ENCODE data around the gene MYOZ2.

The MYOZ2 gene

DNA sequence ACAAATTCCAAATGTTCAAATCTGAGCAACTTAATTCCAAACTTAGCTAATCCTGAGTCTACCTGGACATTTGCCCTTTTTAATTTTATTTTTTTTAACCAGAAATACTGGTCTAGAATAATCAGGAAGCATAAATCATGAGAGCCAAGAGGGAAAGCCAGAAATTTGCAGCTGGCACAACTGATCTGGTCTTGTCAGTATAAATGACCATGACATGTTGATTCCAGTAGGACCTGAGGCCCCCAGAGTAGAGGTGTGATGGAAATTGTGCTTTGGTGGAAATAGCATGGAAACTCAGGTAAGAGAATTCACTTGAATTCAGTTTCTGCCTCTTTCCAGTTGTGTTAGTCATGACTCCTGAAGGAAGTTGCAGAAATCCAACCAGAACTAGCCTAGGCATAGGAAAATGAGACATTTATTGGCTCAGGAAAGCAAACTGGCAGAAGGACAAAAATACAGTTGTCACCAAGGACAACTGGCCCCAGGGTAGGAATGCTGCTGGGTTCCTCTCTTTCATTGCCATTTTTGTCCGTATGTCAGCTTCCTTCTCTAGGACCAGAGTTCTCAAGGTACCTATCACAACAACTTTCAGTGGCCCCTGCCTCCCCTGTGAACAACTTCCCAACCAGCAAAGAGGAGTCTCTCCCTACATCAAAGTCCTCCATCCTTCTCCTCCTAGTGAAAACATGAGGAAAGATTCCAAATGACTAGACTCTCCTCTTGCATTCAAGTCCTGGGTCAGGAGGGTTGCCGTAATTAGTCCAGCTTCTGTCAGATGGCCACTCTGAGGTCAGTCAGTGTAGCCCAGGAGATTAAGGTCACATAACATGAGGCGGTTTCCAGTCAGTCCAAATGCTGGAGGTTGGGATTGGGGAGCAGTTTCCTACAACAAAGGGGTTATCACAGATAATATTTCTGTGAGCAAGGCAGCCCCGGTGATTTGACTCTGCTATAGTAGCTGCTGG lies 29.3 kb upstream of the MYOZ2 start:
- no peak overlapping the region for H3K4me3 ChIP-seq (ENCODE audit: low read length)
- no peaks in the 10 kb centered on the region for H3K27me3 ChIP-seq (ENCODE audit: insufficient read depth, low read length)
- H3K4me1 ChIP-seq (ENCODE audit: insufficient read depth, low read length) = no peaks in the 10 kb centered on the region; the same call in 1 of the 2 replicates
- no peak overlapping the region for H3K27ac ChIP-seq (ENCODE audit: low read length)
- no peaks in the 10 kb centered on the region for H3K9me3 ChIP-seq (ENCODE audit: insufficient read depth, low read depth, low read length)
- H3K36me3 ChIP-seq (ENCODE audit: insufficient read depth, low read depth, low read length) = no peaks in the 10 kb centered on the region
- H3K9ac ChIP-seq (ENCODE audit: low read depth, low read length) = no peak overlapping the region

DNA sequence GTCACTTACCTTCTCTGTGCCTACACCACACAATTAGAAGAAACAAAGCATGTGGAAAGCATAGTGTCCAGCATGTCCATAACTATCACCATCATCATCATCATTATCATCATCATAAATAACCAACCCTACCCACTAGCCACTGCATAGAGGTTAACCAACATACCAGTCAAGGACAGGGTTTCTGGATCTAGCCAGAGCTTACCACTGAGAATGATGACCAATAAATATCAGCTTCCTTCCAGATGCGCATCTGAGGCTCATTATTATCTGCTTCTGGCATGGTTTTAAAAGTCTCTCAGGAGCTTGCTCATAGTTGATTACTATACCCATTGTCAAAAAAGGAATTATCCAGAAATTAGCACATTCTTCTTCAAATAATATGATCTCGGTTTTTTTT lies 25.5 kb upstream of the MYOZ2 start:
- H3K27me3 ChIP-seq (ENCODE audit: insufficient read depth, low read length) = no peaks in the 10 kb centered on the region
- H3K9me3 ChIP-seq (ENCODE audit: insufficient read depth, low read depth, low read length) = no peaks in the 10 kb centered on the region
- H3K9ac ChIP-seq (ENCODE audit: low read depth, low read length) = no peak overlapping the region
- H3K4me3 ChIP-seq (ENCODE audit: low read length) = no peak overlapping the region
- no peaks in the 10 kb centered on the region for H3K4me1 ChIP-seq (ENCODE audit: insufficient read depth, low read length)
- H3K36me3 ChIP-seq (ENCODE audit: insufficient read depth, low read depth, low read length) = no peaks in the 10 kb centered on the region
- H3K27ac ChIP-seq (ENCODE audit: low read length) = no peak overlapping the region

DNA sequence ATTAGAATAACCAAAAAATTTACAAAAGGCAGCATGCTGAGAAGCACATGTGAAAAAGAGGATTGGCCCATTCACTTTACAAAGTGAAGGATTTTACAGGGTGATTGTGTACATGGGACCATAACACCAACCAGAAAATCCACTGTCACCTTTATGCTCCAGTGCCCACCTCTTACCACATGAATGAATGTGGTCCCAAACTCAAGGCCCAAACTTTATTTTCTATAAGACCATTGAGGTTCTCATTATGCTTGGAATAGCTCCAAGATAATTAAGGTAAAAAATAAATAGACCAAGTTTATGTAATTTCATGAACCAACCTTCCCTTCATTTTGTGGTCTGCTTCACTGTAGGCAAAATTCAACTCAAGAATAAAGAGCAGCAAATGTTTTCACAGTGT lies 24.3 kb upstream of the MYOZ2 start:
- Histone ChIP-seq H3K9ac (ENCODE audit: low read depth, low read length) (no peak overlapping the region), H3K27me3 (ENCODE audit: insufficient read depth, low read length) (no peaks in the 10 kb centered on the region), H3K4me1 (ENCODE audit: insufficient read depth, low read length) (no peaks in the 10 kb centered on the region), H3K27ac (ENCODE audit: low read length) (no peak overlapping the region), H3K36me3 (ENCODE audit: insufficient read depth, low read depth, low read length) (no peaks in the 10 kb centered on the region), H3K9me3 (ENCODE audit: insufficient read depth, low read depth, low read length) (no peaks in the 10 kb centered on the region), H3K4me3 (ENCODE audit: low read length) (no peak overlapping the region)

DNA sequence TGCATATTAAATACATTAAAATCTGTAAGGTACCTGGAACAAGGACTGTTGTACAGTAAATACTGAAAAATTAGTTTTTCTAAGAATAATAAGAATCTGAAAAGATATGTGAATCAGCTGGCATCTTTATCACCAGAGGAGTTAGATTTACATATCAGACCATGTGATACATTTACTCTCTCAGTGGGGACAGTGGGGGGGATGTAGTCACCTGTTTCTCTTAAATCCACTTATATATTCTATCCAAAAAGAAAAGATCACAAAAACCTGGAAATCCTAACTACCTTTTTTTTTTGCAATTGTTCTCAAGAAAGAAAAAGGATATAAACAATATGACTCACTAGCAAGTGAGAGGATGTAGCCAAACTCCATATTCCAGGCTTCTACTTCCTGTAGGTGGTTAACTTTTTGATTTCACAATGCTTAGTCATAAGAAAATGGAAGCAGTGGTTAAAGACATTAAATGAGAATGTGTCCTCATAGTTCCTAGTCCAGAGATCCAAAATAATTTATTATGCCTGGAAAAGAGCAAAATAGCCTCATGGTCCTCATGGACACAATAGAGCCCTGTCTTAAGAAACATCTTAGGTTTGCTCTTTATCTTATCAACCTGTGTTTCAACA lies 22.5 kb upstream of the MYOZ2 start:
- Histone ChIP-seq H3K27me3 (ENCODE audit: insufficient read depth, low read length) (no peaks in the 10 kb centered on the region), H3K9ac (ENCODE audit: low read depth, low read length) (no peak overlapping the region), H3K9me3 (ENCODE audit: insufficient read depth, low read depth, low read length) (no peaks in the 10 kb centered on the region), H3K4me3 (ENCODE audit: low read length) (no peak overlapping the region), H3K27ac (ENCODE audit: low read length) (no peak overlapping the region), H3K4me1 (ENCODE audit: insufficient read depth, low read length) (no peaks in the 10 kb centered on the region), H3K36me3 (ENCODE audit: insufficient read depth, low read depth, low read length) (no peaks in the 10 kb centered on the region)

DNA sequence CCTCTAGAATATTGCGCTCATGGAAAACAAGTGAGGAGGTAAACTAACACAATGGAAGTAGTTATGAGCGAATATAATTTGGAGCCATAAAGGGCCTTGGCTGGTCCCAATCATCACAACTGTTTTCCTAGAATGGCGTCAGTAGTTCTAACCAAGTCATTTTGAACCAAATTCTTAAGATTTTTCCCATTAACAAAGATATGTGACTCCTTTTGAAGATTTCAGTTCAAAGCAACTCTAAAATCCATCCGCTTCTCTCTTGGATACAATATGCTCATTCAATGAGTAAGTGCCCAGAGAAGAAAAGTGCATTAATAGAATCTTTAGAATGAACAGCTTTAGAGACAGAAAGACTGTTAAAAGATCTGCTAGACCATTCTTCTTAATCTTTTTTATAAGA lies 19.6 kb upstream of the MYOZ2 start:
- H3K9ac ChIP-seq (ENCODE audit: low read depth, low read length) = no peak overlapping the region
- H3K27ac ChIP-seq (ENCODE audit: low read length) = no peak overlapping the region
- H3K4me3 ChIP-seq (ENCODE audit: low read length) = no peak overlapping the region
- no peaks in the 10 kb centered on the region for H3K36me3 ChIP-seq (ENCODE audit: insufficient read depth, low read depth, low read length)
- H3K27me3 ChIP-seq (ENCODE audit: insufficient read depth, low read length) = no peaks in the 10 kb centered on the region
- no peaks in the 10 kb centered on the region for H3K9me3 ChIP-seq (ENCODE audit: insufficient read depth, low read depth, low read length)
- H3K4me1 ChIP-seq (ENCODE audit: insufficient read depth, low read length) = no peaks in the 10 kb centered on the region

DNA sequence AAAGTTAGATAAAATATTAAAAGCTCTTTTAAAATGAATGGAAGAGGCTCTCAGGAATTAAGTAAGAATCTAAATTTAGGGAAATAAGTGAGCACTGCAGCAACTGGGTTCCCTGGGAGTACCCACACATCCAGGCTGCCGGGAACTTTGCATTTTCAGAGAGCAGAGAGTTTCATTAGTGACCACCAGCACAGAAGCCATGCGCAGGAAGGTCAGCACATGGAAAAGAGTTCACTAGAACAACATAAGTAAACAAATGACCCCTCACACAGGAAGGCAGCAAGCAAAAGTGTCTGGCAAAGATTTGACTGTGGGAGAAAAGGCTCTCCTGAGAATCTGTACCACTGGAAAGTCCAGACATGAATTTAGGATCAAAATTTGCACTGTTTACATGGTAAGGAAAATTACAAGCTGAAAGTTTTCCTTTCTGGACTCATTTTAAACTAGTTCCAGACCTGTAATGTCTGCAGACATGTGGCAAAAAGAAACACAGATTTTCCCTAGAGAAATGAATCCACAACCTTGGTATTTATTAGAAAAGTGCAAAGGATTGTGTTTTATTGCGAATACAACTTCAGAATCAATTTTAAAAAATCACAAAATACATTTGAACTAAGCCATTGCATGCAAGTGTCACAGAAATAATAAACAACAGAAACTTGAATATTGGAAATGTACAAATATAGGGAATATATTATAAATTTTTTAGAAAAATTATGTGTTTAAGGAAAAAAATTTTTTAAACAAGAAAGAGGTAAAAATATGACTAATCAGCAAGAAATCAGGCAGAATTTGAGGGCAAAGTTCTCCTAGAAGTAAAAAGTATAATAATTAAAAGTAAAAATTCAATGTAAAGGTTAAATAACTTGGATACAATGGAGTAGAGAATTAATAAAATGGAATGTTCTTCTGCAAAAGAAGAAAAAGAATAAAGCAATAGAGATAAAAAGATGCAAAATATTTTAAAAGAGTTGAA lies 18.4 kb upstream of the MYOZ2 start:
- H3K9me3 ChIP-seq (ENCODE audit: insufficient read depth, low read depth, low read length) = no peaks in the 10 kb centered on the region
- H3K4me1 ChIP-seq (ENCODE audit: insufficient read depth, low read length) = no peaks in the 10 kb centered on the region
- no peak overlapping the region for H3K4me3 ChIP-seq (ENCODE audit: low read length)
- no peaks in the 10 kb centered on the region for H3K36me3 ChIP-seq (ENCODE audit: insufficient read depth, low read depth, low read length)
- no peaks in the 10 kb centered on the region for H3K27me3 ChIP-seq (ENCODE audit: insufficient read depth, low read length)
- no peak overlapping the region for H3K27ac ChIP-seq (ENCODE audit: low read length)
- H3K9ac ChIP-seq (ENCODE audit: low read depth, low read length) = no peak overlapping the region

DNA sequence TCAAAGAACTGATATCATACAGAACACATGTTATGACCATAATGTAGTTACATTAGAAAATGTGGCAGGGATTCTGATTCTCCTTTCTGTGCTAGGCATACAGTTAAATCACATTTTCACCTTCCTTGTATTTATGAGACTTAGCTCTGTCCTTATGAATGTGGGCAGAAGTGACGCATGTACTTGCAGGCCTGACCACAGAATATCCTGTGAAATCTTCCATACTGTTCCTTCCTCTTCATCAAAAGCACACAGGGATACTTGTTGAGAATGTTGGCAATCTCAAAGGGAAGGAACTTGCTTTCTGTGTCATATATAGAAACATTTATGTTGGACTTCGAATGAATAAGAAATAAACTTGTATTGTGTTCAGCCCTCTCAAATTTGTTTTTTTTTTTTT lies 17.2 kb upstream of the MYOZ2 start:
- no peaks in the 10 kb centered on the region for H3K27me3 ChIP-seq (ENCODE audit: insufficient read depth, low read length)
- H3K9ac ChIP-seq (ENCODE audit: low read depth, low read length) = no peak overlapping the region
- no peaks in the 10 kb centered on the region for H3K36me3 ChIP-seq (ENCODE audit: insufficient read depth, low read depth, low read length)
- H3K4me1 ChIP-seq (ENCODE audit: insufficient read depth, low read length) = no peaks in the 10 kb centered on the region
- no peak overlapping the region for H3K4me3 ChIP-seq (ENCODE audit: low read length)
- no peaks in the 10 kb centered on the region for H3K9me3 ChIP-seq (ENCODE audit: insufficient read depth, low read depth, low read length)
- no peak overlapping the region for H3K27ac ChIP-seq (ENCODE audit: low read length)

DNA sequence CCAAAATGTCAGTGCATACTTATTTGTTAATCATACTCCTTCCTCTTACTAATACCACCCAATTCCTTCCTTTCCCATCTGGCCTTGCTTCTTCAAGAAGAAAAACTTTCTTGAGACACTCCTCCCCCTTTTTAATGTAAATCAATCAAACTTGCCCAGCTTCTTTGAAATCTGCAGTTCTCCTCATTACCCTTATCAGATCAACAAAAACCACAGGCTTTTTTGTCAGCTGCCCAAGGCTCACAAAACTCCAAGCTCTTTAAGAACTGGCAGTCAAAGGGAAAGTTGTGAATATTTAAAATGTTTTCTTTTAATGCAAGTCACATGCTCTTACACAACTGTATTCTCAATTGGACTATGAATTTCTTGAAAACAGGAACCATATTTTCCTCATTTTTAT lies 11.3 kb upstream of the MYOZ2 start:
- Histone ChIP-seq H3K27ac (ENCODE audit: low read length) (no peak overlapping the region), H3K9me3 (ENCODE audit: insufficient read depth, low read depth, low read length) (no peaks in the 10 kb centered on the region), H3K4me3 (ENCODE audit: low read length) (no peak overlapping the region), H3K4me1 (ENCODE audit: insufficient read depth, low read length) (no peaks in the 10 kb centered on the region), H3K27me3 (ENCODE audit: insufficient read depth, low read length) (no peaks in the 10 kb centered on the region), H3K9ac (ENCODE audit: low read depth, low read length) (no peak overlapping the region), H3K36me3 (ENCODE audit: insufficient read depth, low read depth, low read length) (no peaks in the 10 kb centered on the region)

DNA sequence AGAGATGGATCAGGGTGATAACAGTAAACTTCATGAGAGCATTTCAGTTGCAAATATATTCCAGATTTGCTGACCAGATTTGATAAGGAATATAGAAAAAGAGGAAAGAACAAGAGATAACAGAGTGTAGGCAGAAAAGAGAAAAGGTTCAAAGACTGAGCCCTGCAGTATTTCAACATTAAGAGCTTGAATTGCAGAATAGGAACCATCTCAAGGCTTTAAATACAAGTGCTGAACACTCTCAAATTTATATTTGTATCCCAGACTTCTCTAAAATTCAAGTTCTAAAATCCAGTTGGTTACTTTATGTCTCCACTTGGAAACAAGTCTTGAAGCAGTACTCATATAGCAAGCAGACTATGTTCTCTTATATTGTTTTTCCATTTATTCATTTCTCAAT lies 9.7 kb upstream of the MYOZ2 start:
- Histone ChIP-seq H3K27me3 (ENCODE audit: insufficient read depth, low read length) (no peaks in the 10 kb centered on the region), H3K9me3 (ENCODE audit: insufficient read depth, low read depth, low read length) (no peaks in the 10 kb centered on the region), H3K4me3 (ENCODE audit: low read length) (no peak overlapping the region), H3K36me3 (ENCODE audit: insufficient read depth, low read depth, low read length) (no peaks in the 10 kb centered on the region), H3K27ac (ENCODE audit: low read length) (no peak overlapping the region), H3K4me1 (ENCODE audit: insufficient read depth, low read length) (no peaks in the 10 kb centered on the region), H3K9ac (ENCODE audit: low read depth, low read length) (no peak overlapping the region)

DNA sequence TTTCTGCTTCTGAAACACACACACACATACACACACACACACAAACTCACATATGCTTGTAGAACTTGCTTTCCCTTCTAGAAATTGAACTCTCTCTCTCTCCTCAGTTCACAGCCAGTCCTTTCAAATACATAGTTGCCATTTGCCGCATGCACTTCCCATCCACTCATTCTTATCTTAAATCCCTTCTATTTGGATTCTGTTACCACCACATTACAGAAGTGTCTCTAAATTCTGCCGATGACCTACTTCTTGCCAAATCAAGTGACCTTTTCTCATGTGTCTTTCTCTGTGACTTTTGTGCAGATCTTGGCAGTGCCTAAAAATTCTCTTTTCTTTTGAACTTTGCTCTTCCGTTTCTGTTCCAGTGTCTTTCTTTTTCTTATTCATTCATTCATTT lies 7.5 kb upstream of the MYOZ2 start:
- no peak overlapping the region for H3K27ac ChIP-seq (ENCODE audit: low read length)
- no peaks in the 10 kb centered on the region for H3K4me1 ChIP-seq (ENCODE audit: insufficient read depth, low read length)
- H3K9me3 ChIP-seq (ENCODE audit: insufficient read depth, low read depth, low read length) = no peaks in the 10 kb centered on the region
- H3K4me3 ChIP-seq (ENCODE audit: low read length) = no peak overlapping the region
- H3K27me3 ChIP-seq (ENCODE audit: insufficient read depth, low read length) = no peaks in the 10 kb centered on the region
- H3K9ac ChIP-seq (ENCODE audit: low read depth, low read length) = no peak overlapping the region
- H3K36me3 ChIP-seq (ENCODE audit: insufficient read depth, low read depth, low read length) = no peaks in the 10 kb centered on the region

DNA sequence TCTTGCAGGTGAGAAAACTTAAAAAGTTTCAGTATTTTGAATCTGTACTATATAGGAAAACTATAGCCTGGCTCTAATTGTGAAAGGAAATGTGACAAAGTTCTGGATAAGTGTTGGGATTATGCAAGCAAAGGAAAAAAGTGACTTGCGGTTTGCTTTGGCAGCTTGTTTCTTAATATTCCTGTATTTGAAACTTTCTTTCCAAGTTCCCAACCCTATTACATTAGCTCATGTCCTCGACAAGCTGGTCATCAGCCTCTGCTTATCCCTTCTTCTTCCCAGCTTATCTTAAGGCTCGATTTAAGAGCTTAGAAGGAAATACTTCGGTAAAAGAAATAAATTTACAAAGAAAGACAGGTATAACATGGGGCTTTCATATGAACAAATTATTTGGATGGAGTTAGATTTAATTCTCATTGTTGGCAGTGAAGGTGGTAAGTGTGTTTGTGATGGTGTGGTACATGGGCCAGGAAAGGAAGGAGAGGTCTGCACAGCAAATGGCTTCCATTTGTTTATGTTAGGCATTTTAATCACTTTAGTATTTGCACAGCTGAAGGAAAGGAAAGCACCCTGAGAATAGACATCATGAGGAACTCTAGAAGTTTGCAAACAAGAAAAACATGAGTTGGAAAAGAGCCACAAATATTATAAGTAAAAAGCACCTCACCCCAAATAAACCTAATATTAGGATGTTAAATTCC lies 5.1 kb upstream of the MYOZ2 start:
- no peaks in the 10 kb centered on the region for H3K4me1 ChIP-seq (ENCODE audit: insufficient read depth, low read length)

More for the DNA sequence above, 5.1 kb upstream of the MYOZ2 start:
- Histone ChIP-seq H3K9me3 (ENCODE audit: insufficient read depth, low read depth, low read length) (no peaks in the 10 kb centered on the region), H3K27me3 (ENCODE audit: insufficient read depth, low read length) (no peaks in the 10 kb centered on the region), H3K27ac (ENCODE audit: low read length) (no peak overlapping the region), H3K9ac (ENCODE audit: low read depth, low read length) (no peak overlapping the region), H3K36me3 (ENCODE audit: insufficient read depth, low read depth, low read length) (no peaks in the 10 kb centered on the region), H3K4me3 (ENCODE audit: low read length) (no peak overlapping the region)

Measured in iPS-20b (cell line).